ENCODE measurements around the gene VTI1A.

The VTI1A gene

GRCh38 chr10:112785089-112785488 is 338.1 kb downstream of the VTI1A start:
- no peak for DNase-seq (ENCODE audit: low spot score)

- DNase-seq (ENCODE audit: low spot score) = no peak
These were observed 342.2 kb downstream of the VTI1A start for GRCh38 chr10:112789248-112789647.

GRCh38 chr10:112790030-112790429 is 343.0 kb downstream of the VTI1A start:
- DNase-seq (ENCODE audit: low spot score) = no peak

- DNase-seq (ENCODE audit: low spot score) = no peak
These were observed 343.9 kb downstream of the VTI1A start for GRCh38 chr10:112790921-112791320.

- DNase-seq (ENCODE audit: low spot score) = no peak
These were observed 344.4 kb downstream of the VTI1A start for GRCh38 chr10:112791447-112791846.

GRCh38 chr10:112792487-112793201 is 345.6 kb downstream of the VTI1A start:
- peak; percentile 78 for DNase-seq (ENCODE audit: low spot score)

GRCh38 chr10:112793202-112793921 is 346.3 kb downstream of the VTI1A start:
- no peak for DNase-seq (ENCODE audit: low spot score)

- DNase-seq (ENCODE audit: low spot score) = no peak
These were observed 347.2 kb downstream of the VTI1A start for GRCh38 chr10:112794201-112794600.

GRCh38 chr10:112795067-112795466 is 348.1 kb downstream of the VTI1A start:
- DNase-seq (ENCODE audit: low spot score) = no peak

GRCh38 chr10:112797197-112797596 is 350.2 kb downstream of the VTI1A start:
- DNase-seq (ENCODE audit: low spot score) = no peak

- no peak for DNase-seq (ENCODE audit: low spot score)
These were observed 350.8 kb downstream of the VTI1A start for GRCh38 chr10:112797855-112798254.

- no peak for DNase-seq (ENCODE audit: low spot score)
These were observed 352.0 kb downstream of the VTI1A start for GRCh38 chr10:112799038-112799437.

GRCh38 chr10:112799726-112800510 is 352.9 kb downstream of the VTI1A start:
- no peak for DNase-seq (ENCODE audit: low spot score)

GRCh38 chr10:112801004-112801403 is 354.0 kb downstream of the VTI1A start:
- no peak for DNase-seq (ENCODE audit: low spot score)

- no peak for DNase-seq (ENCODE audit: low spot score)
These were observed 354.7 kb downstream of the VTI1A start for GRCh38 chr10:112801748-112802147.

GRCh38 chr10:112802411-112803022 is 355.5 kb downstream of the VTI1A start:
- DNase-seq (ENCODE audit: low spot score) = no peak

- peak; percentile 47 for DNase-seq (ENCODE audit: low spot score)
These were observed 357.0 kb downstream of the VTI1A start for GRCh38 chr10:112803961-112804401.

GRCh38 chr10:112805254-112805590 is 358.2 kb downstream of the VTI1A start:
- DNase-seq (ENCODE audit: low spot score) = no peak

GRCh38 chr10:112805701-112806100 is 358.7 kb downstream of the VTI1A start:
- DNase-seq (ENCODE audit: low spot score) = no peak

GRCh38 chr10:112807013-112807412 is 360.0 kb downstream of the VTI1A start:
- DNase-seq (ENCODE audit: low spot score) = no peak

GRCh38 chr10:112809736-112810135 is 362.7 kb downstream of the VTI1A start:
- no peak for DNase-seq (ENCODE audit: low spot score)

GRCh38 chr10:112810711-112811151 is 363.7 kb downstream of the VTI1A start:
- no peak for DNase-seq (ENCODE audit: low spot score)

Measured in Ammon's horn (tissue), 1 donor.